Renal pelvis (tissue), 4 donors: ENCODE results near the gene AARS2. TPM values are rescaled to one million over a fixed set of nuclear protein-coding genes. Genes with fewer than 3 reads are reported as not detected.

Experiments
- DNase-seq: peaks from one replicate; pipeline ENCODE4 v3.0.0-alpha.2; 2013
- polyA plus RNA-seq, 3 donors: library from polyadenylated mRNA; unstranded; fragments of 120-200 nt; gene quantifications; one replicate each; pipeline ENCODE4 v1.2.1, GENCODE V29; 2013; ENCODE audit not compliant: insufficient read length in 3 of 3

AARS2 gene
- polyA plus RNA-seq, 3 donors: 17.0 to 21.9 (median 19.5) TPM

DNA sequence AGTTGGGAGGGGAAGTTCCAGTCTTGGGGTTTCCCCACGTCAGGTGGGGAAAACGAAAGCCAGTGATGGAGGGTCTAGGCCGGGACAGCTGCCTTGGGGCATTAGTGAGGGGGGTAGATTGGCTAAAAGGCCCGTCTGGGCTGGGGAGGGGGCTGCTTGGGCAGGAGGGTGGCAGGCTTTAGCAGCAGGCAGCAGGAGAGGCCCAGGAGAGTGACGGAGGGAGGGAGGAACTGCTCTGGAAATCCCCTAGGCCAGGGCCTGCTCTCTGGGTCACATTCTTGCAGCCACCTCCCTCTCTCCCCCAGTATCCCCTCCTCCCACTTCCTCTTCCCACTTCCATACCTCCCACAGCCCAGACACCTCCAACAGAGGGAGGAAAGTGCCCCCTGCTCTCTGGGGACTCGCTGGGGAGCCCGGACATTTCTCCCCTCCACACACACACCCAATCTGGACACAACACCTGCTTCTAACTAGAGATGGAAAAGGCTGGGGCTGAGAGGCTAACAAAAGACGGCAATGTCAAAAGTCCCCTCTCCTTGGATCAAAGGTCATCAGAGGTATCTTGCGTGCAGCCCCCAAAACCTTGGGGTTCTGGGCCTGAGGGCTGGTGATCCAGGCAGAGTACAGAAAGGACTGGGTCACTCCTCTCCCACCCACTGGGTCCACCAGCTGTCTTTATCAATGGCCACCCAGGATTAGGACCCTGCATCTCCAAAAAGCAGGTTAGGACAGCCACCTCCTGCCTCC is 49.6 kb downstream of the AARS2 start:
- DNase-seq: peak; percentile 42

GRCh38 chr6:44262467-44263353 is 50.4 kb downstream of the AARS2 start:
- no peak for DNase-seq

GRCh38 chr6:44261581-44261980 is 51.6 kb downstream of the AARS2 start:
- DNase-seq: no peak

GRCh38 chr6:44260451-44261297 is 52.5 kb downstream of the AARS2 start:
- no peak for DNase-seq

DNA sequence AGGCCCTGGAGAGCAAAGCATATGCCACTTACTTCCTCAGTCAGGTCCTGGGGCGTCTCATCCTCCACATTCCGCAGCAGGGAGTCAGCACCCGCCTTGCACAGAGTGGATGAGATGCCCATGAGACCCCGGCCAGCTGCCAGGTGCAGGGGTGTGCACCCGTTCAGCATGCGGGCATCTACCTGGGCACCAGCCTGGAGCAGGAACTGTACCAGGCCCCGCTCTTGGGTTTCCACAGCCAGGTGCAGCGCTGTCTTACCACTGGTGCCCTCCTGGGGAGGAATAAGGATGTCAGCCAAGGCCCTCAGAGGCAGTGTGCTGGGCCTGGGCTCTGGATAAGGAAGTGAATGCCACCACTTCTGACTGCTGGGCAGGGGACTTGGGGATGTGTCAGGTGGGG is 53.1 kb downstream of the AARS2 start:
- no peak for DNase-seq

DNA sequence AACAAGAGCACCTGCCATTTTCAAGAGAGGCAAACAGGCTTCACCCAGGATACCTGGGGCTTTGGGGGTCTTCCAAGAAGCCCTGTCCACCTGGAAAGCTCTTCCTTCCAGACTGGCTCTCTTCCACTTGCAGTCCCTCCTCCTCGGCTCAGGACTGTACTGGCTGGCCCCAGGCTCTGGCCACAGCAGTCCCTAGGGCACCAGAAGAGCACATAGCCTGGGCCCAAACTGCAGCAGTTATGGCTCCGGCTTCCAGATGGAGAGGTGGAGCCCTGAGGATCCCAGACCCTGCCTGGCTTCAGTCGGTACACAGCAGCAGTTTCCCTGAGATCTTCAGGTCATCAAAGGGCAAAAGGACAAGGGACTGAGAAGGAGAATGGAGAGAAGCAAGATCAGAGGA is 54.2 kb downstream of the AARS2 start:
- DNase-seq: no peak

- DNase-seq: no peak
Observed at GRCh38 chr6:44258325-44258863, 54.8 kb downstream of the AARS2 start.

DNA sequence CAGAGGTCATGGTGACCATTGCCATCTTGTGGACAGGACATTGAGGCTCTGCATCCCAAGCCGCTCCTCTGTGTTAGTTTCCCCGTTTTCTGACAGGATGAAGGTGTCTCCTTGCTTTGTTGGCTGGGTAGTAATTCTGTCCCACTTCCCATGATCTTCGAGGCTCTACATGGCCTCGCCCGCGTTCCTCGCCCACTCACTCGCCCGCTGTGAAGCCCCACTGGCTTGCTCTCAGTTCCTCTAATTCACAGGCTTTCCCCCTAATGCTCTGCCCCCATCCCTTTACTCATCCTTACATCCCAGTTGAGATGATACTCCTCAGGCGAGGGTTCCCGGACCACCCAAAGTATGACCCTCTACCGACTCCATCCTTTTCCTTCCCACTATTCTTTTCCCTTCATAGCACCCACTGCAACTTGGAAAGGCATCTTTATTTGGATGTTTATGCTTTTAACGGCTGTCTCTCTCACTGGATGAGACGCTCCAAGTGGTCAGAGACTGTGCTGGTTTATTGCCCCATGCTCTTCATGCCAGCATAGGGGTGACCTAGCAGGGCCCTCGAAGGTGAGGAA is 55.3 kb downstream of the AARS2 start:
- no peak for DNase-seq

DNA sequence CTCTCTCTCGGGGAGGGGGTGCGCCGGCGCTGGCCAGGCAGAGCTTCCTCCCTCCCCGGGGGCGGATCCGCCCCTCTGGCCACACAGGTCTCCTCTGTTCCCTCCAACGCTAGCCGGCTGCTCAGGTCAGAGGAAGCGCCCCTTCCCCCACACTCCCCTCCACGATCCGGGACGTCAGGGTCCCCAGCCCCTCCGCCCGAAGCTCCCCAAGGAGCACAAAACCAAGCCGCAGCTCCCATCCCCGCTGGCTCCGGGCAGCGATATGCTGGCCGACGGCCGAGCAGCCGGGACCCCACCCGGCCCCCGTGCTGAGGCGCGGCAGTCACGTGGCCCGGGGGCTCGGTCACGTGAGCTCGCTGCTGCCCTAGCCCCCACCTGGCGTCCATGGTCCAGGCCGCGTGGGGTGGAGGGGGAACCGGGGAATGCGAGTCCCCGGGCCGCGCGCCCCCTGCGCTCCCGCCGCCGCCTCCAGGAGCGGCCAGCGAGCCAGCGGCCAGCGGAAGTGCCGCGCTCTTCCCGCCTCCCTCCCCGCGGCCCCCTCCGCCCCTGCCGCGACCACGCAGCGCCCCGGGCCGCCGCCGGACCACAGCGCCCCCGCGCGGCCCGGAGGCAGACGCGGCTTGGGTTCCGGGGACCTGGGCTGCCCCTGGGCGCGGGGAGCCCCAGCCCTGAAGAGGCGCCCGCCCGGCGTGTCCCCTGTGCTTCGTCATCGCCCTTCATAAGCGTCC is 56.0 kb downstream of the AARS2 start, which contains the start of gene SLC35B2:
Gene SLC35B2 (minus strand): TSS at position 504 of the 728 bp plus-strand sequence. CDS start 118 bp downstream, at position 386.
- peak; percentile 75 for DNase-seq

GRCh38 chr6:44256775-44257024 is 56.4 kb downstream of the AARS2 start:
- no peak for DNase-seq

DNA sequence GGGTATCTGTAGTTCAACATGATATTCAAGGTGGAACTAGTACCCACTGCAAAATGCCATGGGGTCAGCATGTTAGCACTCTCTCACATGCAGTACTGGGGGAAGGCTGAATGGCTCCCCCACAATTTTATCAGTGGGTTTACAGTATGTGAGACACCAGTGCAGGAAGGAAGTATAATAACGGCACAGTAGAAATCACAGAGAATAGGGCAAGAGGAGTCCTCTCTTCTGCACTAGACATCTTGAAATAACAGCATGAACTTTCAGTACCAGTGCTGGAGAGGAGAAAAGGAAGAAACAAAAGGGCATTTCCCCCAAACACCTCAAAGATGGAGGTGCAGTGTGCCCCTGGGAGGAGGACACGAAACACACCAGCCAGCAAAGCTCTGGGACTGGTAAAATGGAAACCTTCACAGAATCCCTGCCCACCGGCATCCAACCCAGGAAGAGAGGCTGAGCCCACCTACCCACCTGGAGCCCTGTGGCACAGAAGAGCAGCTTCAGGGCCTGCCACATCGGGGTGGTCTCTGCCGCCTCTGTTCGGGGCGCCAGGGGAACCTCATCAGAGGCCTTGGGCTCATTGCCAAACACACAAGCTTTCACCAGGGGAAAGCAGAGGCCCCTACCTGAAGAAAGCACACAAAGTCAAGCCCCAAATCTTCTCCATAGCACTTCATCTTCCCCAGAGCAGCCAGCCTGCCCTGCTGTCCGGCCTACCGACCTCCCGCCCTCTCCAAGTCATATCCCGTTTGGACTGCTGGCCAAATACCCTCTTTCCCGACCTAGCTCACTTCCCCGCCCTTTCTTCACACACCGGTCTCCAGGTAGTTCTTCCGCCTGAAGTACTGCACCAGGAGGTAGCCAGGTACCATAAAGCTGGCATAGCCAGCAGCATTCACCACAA is 57.0 kb downstream of the AARS2 start:
- DNase-seq: no peak

DNA sequence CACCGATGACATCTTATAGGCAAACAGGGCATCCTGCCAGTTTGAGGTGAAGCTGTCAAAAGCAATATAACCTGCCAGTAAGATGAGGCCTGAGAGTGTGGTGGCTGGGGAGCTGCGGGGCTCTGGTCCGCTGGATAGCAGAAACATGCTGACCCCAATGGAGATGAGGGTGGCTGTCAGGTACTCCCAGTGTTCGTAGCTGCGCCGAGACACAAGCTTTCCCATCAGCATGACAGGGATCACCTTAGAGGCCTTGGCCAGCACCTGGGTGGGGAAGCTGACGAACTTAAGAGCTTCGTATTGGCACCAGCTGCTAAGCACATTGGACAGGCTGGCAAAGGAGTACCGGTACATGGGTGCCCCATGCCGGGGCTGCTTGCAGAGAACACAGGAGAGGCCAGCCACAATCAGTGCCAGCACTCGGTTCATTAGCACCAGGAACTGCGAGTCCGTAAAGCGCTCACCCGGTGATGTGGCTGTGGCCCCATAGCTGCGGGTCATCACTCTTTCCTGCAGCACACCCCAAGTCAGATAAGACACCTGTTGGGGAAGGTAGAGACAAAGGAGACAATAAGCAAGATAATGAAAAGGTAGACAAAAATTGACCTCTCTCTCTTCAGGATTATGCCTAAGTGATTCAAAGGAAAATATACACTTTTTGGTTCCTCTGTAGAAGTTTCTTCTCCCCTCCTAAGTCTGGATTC is 57.9 kb downstream of the AARS2 start:
- no peak for DNase-seq

GRCh38 chr6:44254191-44255104 is 58.7 kb downstream of the AARS2 start:
- DNase-seq: no peak

DNA sequence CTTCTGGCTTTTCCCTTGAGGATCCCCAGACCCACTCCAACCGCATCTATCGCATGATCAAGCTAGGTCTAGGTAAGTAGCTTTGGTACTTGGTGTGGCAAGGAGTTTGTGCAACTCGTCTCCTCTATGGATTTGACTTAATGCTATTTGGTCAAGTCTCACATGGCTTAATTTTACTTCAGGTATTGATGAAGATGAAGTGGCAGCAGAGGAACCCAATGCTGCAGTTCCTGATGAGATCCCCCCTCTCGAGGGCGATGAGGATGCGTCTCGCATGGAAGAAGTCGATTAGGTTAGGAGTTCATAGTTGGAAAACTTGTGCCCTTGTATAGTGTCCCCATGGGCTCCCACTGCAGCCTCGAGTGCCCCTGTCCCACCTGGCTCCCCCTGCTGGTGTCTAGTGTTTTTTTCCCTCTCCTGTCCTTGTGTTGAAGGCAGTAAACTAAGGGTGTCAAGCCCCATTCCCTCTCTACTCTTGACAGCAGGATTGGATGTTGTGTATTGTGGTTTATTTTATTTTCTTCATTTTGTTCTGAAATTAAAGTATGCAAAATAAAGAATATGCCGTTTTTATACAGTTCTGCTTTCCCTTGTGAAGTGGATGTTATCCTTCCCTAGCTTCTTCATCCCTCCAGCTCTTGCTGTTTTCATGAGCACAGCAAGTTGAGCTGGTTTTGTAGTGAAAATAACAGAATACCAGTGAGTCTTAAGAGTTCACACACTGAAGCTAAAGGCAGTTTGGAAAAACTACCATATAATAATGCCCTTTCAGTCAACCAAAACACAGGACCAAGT is 59.6 kb downstream of the AARS2 start:
- DNase-seq: no peak

DNA sequence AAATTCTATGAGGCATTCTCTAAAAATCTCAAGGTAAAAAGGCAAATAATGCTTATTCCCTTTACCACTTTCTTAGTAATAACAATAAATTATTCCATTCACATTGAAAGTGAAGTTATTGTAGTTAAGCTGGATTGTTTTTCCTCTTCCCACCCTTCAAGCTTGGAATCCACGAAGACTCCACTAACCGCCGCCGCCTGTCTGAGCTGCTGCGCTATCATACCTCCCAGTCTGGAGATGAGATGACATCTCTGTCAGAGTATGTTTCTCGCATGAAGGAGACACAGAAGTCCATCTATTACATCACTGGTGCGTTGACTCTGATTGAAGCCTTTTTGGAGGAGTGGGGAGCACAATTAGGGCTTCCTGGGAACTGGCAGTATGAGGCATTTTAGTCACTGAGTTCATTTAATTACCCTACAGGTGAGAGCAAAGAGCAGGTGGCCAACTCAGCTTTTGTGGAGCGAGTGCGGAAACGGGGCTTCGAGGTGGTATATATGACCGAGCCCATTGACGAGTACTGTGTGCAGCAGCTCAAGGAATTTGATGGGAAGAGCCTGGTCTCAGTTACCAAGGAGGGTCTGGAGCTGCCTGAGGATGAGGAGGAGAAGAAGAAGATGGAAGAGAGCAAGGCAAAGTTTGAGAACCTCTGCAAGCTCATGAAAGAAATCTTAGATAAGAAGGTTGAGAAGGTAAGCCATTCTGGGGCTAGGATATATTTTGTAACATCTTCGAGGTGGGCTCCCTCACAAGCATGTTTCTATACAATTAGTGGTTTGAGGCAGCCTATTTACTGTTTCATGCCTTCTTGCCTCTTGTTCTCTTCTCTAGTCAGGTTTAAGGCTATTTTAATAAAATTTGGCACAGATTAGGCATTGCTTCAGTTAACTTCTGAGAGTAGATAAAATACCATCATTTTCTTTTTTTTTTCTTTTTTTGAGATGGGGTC is 61.3 kb downstream of the AARS2 start:
- DNase-seq: no peak

DNA sequence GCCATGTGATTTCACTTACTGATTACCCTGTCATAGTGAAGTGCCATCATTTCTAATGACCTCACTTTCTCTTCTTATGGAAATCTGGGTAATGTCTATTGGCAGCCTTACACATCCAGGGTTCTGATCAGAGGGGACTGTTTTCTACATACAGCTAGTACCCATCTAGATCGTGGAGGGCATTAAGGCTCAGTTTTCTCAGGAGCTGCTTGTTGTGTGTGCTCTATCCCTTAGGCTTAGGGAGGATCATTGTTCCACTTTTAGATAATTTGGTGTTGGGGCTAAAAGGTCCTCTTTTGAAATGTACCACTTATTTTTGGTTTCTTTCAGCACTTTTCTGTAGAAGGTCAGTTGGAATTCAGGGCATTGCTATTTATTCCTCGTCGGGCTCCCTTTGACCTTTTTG is 62.4 kb downstream of the AARS2 start:
- DNase-seq: no peak
